OCI-M1 (cell line): Measurements from ENCODE around the gene PTPRZ1.

ENCODE experiments used
- DNase-seq: peaks from one replicate; lab custom pipeline; 2025; lab: John Stamatoyannopoulos, UW

PTPRZ1 gene

GRCh38 chr7:122055073-122055472 is 182.1 kb downstream of the PTPRZ1 start:
- DNase-seq: no peak

DNA sequence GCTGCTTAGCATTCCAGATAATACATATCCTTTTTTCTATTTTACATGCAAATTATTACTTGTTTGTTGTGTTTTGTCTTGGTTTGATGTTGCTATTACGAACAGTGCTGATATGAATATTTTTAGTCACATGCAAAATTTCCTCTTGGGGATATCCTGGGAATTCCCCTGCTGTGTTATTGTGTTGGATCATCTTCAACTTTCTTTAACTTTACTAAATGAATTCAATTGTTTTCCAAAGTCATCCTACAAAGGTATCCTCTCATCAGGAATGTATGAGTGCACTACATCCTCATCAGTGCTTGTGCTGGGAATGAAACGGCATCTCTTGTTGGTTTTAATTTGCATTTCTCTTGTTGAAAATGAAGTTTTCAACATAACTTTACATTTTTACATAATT is 184.0 kb downstream of the PTPRZ1 start:
- no peak for DNase-seq

DNA sequence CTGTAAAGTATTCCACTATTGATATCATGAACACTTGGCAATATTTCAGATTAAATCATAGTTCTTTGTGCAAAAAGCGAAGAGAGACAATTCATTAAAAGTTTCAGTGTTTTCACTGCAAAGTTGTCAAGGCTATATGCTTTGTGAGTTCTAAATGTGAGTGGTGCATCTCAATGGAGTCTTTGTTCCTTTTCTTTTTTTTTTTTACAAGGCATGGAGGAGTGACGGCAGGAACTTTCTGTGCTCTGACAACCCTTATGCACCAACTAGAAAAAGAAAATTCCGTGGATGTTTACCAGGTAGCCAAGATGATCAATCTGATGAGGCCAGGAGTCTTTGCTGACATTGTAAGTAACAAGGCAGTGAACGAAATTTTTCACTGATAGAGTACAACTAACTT is 186.6 kb downstream of the PTPRZ1 start:
- DNase-seq: no peak

GRCh38 chr7:122063146-122063545 is 190.2 kb downstream of the PTPRZ1 start:
- DNase-seq: no peak

GRCh38 chr7:122064971-122065370 is 192.0 kb downstream of the PTPRZ1 start:
- no peak for DNase-seq

- DNase-seq: no peak
These were observed 194.1 kb downstream of the PTPRZ1 start for GRCh38 chr7:122067077-122067476.

- no peak for DNase-seq
These were observed 195.1 kb downstream of the PTPRZ1 start for GRCh38 chr7:122068046-122068445.

DNA sequence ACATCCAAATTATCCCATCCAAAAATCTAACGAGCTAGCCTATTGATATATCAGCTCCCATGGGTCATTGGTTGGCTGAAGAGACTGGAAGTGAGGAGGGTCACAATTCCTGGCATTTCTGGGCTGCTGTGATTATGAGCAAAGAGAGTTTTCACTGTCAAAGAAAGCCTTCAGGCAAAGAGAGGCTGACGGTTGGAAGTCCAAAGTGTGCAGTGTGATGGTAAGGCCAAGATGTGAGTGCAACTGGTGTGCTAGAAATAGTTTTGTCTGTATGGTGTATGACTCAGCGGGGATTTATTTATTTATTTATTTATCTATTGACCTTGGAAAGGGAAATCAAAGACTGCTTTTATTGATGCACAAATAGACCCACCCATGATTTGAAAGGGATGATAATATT is 196.0 kb downstream of the PTPRZ1 start:
- no peak for DNase-seq

- no peak for DNase-seq
These were observed 197.1 kb downstream of the PTPRZ1 start for GRCh38 chr7:122070062-122070461.

GRCh38 chr7:122070834-122071233 is 197.9 kb downstream of the PTPRZ1 start:
- no peak for DNase-seq

DNA sequence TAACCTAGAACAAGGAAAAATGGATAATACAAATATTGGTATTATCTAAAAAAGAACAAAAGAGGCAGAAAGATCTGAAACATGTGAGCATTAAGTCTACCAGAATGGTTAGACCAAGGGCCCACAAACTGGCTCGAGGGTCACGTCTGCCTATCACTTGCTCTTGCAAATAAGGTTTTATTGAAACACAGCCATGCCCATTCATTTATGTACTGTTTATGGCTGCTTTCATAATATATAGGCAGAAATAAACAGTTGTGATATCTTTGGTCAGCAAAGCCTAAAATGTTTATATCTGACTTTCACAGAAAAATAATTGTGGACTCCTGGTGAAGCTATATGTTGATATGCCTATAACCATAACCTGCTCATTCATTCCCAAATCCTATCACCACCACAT is 199.3 kb downstream of the PTPRZ1 start:
- DNase-seq: no peak

DNA sequence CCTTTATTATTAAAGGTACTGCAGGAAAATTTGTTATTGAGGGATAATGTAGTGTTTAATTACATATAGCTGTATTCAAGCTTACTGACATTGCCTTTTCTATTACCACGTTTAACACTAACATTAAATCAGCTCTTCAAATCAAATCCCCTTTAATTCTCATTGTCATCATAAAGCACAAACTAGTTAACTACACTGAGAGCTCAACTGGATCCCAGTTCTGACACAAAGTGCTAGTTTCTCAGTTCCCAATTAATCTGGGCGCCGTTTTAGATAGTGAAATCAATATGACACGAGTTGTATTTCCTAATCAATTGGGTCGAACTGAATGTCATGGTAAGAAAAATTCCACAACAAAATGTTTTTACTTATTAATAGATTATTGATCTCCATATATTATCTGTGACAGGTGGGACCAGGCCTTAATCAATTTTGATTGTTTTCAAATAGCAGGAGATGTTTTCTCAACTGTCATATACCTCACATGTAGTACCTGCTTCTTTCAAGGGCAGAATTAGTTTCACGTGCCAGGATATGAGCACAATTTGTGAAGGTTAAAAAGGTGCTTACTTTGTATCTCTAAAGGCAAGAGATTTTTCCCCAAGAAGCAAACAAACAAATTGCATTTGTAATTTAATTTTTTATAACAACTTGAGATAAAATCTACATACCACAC is 200.1 kb downstream of the PTPRZ1 start:
- DNase-seq: no peak

- no peak for DNase-seq
These were observed 200.7 kb downstream of the PTPRZ1 start for GRCh38 chr7:122073635-122074034.

- DNase-seq: no peak
These were observed 209.2 kb downstream of the PTPRZ1 start for GRCh38 chr7:122082160-122082559.

- DNase-seq: no peak
These were observed 209.7 kb downstream of the PTPRZ1 start for GRCh38 chr7:122082670-122083069.

GRCh38 chr7:122092964-122093797 is 220.2 kb downstream of the PTPRZ1 start:
- DNase-seq: peak; percentile 78

GRCh38 chr7:122094549-122094948 is 221.6 kb downstream of the PTPRZ1 start:
- no peak for DNase-seq

DNA sequence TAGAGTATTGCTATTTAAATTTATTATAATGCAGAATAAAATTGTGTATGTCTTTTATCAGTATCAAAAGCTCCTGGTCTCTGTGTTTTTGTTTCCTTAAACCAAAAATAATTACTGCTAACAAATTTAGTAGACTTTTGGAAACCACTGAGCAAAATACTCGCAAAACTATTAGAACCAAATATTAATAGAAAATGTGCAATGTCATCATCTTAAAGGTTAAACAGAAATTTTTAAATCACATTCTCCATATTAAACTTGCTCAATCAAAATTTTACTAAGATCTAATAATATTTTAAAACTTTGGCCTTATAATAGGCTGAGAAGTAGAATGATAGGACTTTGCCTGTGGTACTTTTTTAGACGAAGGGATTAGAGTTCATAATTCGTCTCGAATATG is 222.7 kb downstream of the PTPRZ1 start:
- no peak for DNase-seq

DNA sequence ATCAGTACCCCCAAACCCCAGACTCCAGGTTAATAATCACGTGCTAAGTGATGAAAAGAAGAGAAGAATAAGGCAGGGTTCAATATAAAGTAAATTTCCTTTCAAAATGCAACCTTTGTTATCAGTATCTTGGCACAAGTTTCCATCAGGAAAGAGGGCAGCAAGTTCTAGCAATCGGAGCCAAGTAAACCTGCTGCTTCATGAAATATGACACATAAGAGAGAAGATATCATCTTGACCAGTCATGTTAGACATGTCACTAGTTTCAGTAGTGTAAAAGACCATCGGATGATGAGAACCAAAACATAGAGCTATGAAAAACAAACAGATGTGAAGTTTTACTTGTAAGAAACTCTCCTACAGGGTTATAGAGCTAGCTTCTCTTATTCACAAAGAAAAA is 227.1 kb downstream of the PTPRZ1 start:
- peak; percentile 61 for DNase-seq

GRCh38 chr7:122103064-122103463 is 230.1 kb downstream of the PTPRZ1 start:
- no peak for DNase-seq
